A673 (cell line): ENCODE data around the gene BAIAP3. TPM values are rescaled to one million over a fixed set of nuclear protein-coding genes. Genes with fewer than 3 reads are reported as not detected.

Experiments used
- BruUV-seq: library from RNA; stranded (reverse); fragments of 400-500 nt; replicated peaks from 2 replicates; lab custom pipeline; 2021; lab: Mats Ljungman, UMichigan
- CTCF ChIA-PET: fragments of 300-600 bp; sonication (Branson Sonifier 250); formaldehyde crosslinking; loops from one replicate; lab custom pipeline; 2022; ENCODE audit warnings: antibody characterized with exemption; lab: Charles Lee
- POLR2A ChIA-PET: fragments of 300-600 bp; sonication (Branson Sonifier 250); formaldehyde crosslinking; loops from one replicate; lab custom pipeline; 2022; ENCODE audit warnings: antibody characterized with exemption; ENCODE audit not compliant: low non-redundant PET; lab: Charles Lee
- DNase-seq: peaks from one replicate; pipeline ENCODE4 v3.0.0-alpha.2; 2015; ENCODE audit warnings: low spot score
- H3K27ac ChIP-seq: fragments of 200-600 bp; sonication (generic); 2 replicates; pipeline ENCODE4 v1.5.1; 2016; ENCODE audit warnings: mixed run types, low read depth, mild to moderate bottlenecking, mixed read lengths, antibody characterized with exemption, low read length; ENCODE audit not compliant: poor library complexity, severe bottlenecking
- H3K27me3 ChIP-seq: fragments of 200-600 bp; sonication (generic); replicated peaks from 2 replicates; pipeline ENCODE4 v1.6.1; 2017; ENCODE audit warnings: mixed run types, low read depth, mild to moderate bottlenecking, mixed read lengths, antibody characterized with exemption, low read length; ENCODE audit not compliant: insufficient read depth, poor library complexity
- H3K36me3 ChIP-seq: fragments of 200-600 bp; sonication (generic); 2 replicates; pipeline ENCODE4 v1.6.1; 2016; ENCODE audit warnings: mixed run types, mild to moderate bottlenecking, mixed read lengths, antibody characterized with exemption, low read length; ENCODE audit not compliant: insufficient read depth, poor library complexity, severe bottlenecking
- H3K4me1 ChIP-seq: fragments of 200-600 bp; sonication (generic); 2 replicates; pipeline ENCODE4 v1.6.1; 2017; ENCODE audit warnings: mixed run types, mild to moderate bottlenecking, mixed read lengths, antibody characterized with exemption, low read length; ENCODE audit not compliant: insufficient read depth, poor library complexity, severe bottlenecking
- H3K4me3 ChIP-seq: fragments of 200-600 bp; sonication (generic); 2 replicates; pipeline ENCODE4 v1.5.1; 2016; ENCODE audit warnings: low read depth, mixed run types, mild to moderate bottlenecking, mixed read lengths, low read length; ENCODE audit not compliant: poor library complexity, severe bottlenecking
- H3K9me3 ChIP-seq: fragments of 200-600 bp; sonication (generic); 2 replicates; pipeline ENCODE4 v1.6.1; 2016; ENCODE audit warnings: mixed run types, low read depth, mild to moderate bottlenecking, mixed read lengths, antibody characterized with exemption, low read length; ENCODE audit not compliant: poor library complexity, severe bottlenecking
- EZH2 ChIP-seq: fragments of 200-600 bp; sonication (generic); IDR thresholded peaks from 2 replicates; pipeline ENCODE4 v1.6.1; 2017; ENCODE audit warnings: borderline replicate concordance, low read depth, mild to moderate bottlenecking, mixed read lengths, antibody characterized with exemption, low read length; ENCODE audit not compliant: poor library complexity, severe bottlenecking
- intact Hi-C: fragments of 100-400 bp; cut with micrococcal nuclease; formaldehyde crosslinking; loops from one replicate; pipeline ENCODE4 v1.10.0; 2022; ENCODE audit not compliant: unreplicated experiment
- total RNA-seq: library from RNA; stranded (reverse); gene quantifications from 2 replicates; pipeline ENCODE4 v1.2.3, GENCODE V29; 2021
- TF ChIP-seq, protein P1 (sequence below): fragments of 300-800, 200-600 bp; sonication (generic); conservative IDR thresholded peaks from 2 replicates; pipeline ENCODE4 v1.5.1; 2017; ENCODE audit warnings: low read depth, mild to moderate bottlenecking, antibody characterized with exemption, low read length, moderate library complexity, mixed read lengths

BAIAP3 gene
- total RNA-seq, 1 experiment from 2014 or later: 2.0 TPM

DNA sequence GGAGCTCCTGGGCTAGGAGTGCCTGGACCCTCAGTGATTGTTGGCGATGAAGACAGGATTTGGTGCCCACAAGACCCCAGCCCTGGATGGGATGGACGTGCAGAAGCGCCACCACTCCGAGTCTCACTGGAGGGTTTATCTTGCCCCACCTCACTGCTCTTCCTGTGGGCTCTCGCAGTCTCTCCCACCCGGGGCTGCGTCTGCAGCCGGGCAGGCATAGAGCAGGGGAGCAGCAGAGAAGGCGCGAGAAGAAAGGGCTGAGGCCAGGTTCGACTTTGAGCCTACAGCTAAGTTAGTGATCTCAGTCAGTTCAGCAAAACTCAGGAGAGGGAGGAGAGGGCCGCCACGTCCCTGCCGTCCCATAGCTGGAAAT, 17.4 kb upstream of the BAIAP3 start:
- POLR2A ChIA-PET: no interaction called here
- CTCF ChIA-PET: no interaction called here
- H3K4me1 ChIP-seq: peaks cover 7% of the 10 kb centered on the region

DNA sequence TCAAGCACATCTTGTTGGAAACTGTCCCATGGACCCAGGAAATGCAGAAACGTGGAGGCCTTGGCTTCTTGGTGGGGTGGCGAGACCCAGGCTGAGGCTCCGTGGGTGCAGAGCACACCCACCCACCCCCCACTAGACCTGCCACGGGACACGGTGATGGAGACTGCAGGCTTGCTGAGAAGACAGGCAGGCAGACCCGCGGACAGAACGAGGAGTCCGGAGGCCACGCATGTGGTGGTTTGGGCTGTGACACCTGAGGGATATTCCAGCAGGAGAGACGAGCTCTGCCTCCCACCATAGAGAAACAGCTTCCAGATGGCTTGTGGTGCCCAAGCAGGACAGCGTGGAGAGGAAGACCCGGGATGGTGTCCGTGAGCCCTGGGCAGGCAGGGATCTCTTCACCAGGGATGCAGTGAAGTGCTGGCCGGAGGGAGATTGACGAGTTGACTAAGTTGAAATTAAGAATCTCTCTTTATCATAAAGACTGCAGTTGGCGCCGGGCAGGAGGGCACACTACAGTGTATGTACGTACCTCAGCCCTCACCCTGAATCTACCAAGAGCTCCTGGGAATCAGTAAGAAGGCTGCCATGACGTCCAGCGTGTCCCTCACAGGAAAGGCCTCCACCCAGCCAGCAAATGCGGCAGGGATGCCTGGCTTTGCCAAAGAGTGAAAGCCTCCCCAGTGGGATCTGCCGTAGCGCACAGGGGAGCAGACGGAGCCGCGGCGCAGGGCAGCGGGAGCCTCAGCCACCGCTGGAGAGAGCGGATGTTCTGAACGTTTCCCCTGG, 15.8 kb upstream of the BAIAP3 start:
- no peak overlapping the region for H3K27ac ChIP-seq
- no TSS peak for BruUV-seq
- H3K9me3 ChIP-seq: no peaks in the 10 kb centered on the region
- ChIA-PET POLR2A (interaction anchor here (0.7 kb wide), 1 partner anchor 31 kb away, joined by 6 read pairs; no protein-coding TSS in a partner anchor), CTCF (no interaction called here)
- H3K36me3 ChIP-seq: peaks cover 91% of the 10 kb centered on the region
- DNase-seq: no peak
- TF ChIP-seq EZH2: no peak
- TF ChIP-seq, protein P1, sequence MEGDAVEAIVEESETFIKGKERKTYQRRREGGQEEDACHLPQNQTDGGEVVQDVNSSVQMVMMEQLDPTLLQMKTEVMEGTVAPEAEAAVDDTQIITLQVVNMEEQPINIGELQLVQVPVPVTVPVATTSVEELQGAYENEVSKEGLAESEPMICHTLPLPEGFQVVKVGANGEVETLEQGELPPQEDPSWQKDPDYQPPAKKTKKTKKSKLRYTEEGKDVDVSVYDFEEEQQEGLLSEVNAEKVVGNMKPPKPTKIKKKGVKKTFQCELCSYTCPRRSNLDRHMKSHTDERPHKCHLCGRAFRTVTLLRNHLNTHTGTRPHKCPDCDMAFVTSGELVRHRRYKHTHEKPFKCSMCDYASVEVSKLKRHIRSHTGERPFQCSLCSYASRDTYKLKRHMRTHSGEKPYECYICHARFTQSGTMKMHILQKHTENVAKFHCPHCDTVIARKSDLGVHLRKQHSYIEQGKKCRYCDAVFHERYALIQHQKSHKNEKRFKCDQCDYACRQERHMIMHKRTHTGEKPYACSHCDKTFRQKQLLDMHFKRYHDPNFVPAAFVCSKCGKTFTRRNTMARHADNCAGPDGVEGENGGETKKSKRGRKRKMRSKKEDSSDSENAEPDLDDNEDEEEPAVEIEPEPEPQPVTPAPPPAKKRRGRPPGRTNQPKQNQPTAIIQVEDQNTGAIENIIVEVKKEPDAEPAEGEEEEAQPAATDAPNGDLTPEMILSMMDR: no peak
- no peaks in the 10 kb centered on the region for H3K4me1 ChIP-seq
- no peak overlapping the region for H3K4me3 ChIP-seq
- H3K27me3 ChIP-seq: no peaks in the 10 kb centered on the region
- intact Hi-C loops: no loop called here

More for the DNA sequence above, 17.4 kb upstream of the BAIAP3 start:
- H3K9me3 ChIP-seq: no peaks in the 10 kb centered on the region
- TF ChIP-seq EZH2: no peak
- TF ChIP-seq, protein P1: no peak
- no TSS peak for BruUV-seq
- peaks cover 92% of the 10 kb centered on the region for H3K36me3 ChIP-seq
- DNase-seq: no peak
- no peak overlapping the region for H3K4me3 ChIP-seq
- intact Hi-C loops: no loop called here
- H3K27me3 ChIP-seq: no peaks in the 10 kb centered on the region
- H3K27ac ChIP-seq: no peak overlapping the region

DNA sequence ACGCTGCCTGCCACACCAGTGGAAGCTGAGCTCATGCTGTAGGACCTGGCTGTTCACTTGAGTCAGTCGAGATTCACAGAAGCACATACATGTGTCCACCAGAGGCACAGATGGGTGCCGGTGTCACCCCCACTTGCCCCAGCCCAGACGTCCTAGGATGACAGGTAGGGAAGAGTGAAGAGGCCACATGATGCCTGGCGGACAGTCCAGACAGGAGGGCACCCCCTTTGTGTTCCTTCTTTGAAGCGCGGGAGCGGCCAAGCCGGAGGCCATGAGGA, 15.2 kb upstream of the BAIAP3 start:
- ChIA-PET POLR2A (no interaction called here), CTCF (no interaction called here)
- Histone ChIP-seq H3K27me3 (no peaks in the 10 kb centered on the region), H3K9me3 (no peaks in the 10 kb centered on the region), H3K27ac (no peak overlapping the region), H3K36me3 (peaks cover 89% of the 10 kb centered on the region), H3K4me3 (no peak overlapping the region), H3K4me1 (no peaks in the 10 kb centered on the region)
- TF ChIP-seq, protein P1: no peak
- no peak for TF ChIP-seq EZH2
- DNase-seq: no peak
- intact Hi-C loops: no loop called here
- BruUV-seq: no TSS peak
